ENCODE results near the gene RPRD2.

DNA sequence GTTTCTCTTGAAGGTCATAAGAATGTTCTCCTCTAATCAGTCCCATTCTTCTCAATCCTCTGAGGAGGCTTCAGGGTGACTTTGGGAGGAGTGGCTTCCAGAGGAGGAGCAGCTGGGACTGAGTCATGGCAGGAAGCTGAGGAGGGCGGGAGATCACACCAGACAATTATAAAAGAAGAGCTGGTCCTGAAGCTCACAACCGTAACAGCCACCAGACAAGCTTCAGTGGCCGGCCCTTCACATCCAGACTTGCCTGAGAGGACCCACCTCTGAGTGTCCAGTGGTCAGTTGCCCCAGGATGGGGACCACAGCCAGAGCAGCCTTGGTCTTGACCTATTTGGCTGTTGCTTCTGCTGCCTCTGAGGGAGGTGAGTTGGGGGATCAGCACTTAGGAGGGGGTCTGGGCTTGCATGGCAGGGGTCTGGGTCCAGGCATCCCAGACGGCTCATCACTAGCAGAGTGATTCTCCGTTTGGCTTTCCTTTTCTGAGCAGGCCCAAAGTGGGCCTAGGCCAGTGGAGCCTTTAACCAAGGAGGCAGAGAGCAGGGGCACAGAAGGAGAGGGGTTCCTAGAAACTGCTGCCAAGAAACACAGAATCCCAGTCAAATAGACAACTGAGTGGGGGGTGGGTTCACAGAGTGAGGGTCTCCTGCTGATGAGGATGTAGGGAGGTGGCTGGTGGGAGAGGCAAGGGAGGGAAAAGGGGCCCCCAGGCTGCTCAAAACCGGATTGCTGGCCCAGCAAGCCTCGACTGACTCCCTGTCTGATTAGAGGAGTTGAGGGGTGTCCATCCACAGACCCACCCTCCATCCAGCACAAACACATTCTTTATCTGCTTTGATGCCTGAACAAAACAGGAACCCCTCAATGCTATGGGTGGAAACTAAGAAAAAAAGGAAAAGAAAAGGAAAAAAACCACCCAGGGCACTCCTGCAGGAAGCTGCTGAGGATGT, 144.2 kb downstream of the RPRD2 start, which contains the start of gene ECM1:
- TF ChIP-seq GATA3 (IDR thresholded peaks at IDR 0.05; ENCODE audit: low read depth, low read length), result no peak
- no peak for TF ChIP-seq GATA2 (IDR thresholded peaks at IDR 0.05; ENCODE audit: low read depth, low read length)
